HG03378 (cell line): ENCODE measurements around the gene ATP6V1B1.

ENCODE experiments used
- ATAC-seq: cut with Tn5 transposase; IDR thresholded peaks from one replicate; pipeline ENCODE4 v1.9.1; 2021; ENCODE audit warnings: mild to moderate bottlenecking, moderate library complexity; ENCODE audit not compliant: unreplicated experiment

ATP6V1B1 gene

DNA sequence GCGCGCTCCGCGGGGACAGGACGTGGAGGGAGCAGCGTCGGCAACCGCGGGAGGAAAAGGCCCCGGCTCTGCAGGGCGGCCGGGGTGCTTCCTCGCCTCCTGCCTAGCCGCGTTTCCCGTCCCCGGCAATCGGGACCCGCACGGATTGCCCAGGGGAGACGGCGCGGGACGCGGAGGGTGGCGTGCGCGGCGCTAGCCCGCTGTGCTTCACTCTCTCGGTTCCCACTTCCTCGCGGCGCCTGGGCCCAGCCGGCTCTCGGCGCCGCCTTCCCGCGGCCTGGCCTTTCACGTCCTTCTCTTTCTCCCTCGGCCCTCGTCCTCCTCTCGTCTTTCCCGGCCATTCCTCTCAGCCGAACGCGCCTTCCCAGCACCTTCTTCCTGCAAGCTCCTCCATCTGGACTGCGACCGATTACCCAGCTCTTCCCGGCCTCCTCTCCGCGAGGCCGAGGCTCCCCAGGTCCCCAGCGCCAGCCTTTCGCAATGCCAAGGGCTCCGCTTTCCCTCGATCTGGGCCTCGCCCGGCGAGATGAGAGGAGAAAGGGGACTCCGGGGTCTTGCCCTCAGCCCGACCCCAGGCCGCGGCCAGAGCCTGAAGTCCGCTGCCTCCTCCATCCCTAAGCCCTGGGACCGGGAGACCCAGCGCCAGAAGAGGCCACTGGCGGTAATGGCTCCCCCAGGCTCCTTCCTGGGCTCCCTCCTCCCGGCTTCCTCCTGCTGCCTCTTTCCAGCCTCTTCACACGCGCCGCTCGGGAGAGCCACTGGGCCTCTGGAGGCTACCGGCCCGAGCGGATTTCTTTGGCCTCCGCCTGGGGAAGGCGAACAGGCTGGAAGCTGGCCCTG lies 34.3 kb upstream of the ATP6V1B1 start:
- no peak for ATAC-seq

DNA sequence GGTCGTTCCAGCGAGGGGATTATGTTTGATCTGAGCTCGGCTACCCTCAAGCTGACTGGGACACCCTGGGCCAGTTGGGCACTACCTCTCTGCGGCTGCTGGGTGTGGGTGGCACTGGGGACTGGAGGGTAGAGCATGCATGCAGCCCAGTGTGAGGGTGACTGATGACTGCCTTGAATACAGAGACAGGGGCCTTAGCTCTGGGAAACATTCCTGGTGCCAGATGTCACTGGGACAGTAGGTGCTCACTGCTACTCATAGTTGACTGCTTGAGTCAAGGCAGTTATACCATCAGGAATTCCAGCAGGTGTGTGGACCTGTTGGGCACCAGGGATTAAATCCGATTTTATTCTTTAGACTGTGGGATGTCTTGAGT lies 33.6 kb upstream of the ATP6V1B1 start:
- no peak for ATAC-seq

DNA sequence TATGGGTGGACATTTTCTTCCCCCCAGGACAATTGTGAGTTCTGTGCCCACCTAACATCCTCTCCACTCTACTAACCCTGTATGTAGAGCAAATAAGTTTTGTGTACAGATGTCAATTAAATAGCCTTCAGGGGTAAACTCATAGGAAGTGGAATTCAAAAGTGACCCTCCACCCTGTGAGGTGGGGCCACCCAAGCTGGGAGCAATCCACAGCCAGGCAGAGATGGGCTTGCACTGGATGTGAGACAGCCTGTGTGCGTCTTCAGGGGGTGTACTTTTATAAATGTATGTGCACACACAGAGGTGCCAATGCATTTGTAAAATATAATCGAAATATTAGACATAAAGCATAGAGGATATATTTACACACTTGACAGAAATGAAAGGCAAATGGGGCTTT lies 33.1 kb upstream of the ATP6V1B1 start:
- ATAC-seq, result no peak

DNA sequence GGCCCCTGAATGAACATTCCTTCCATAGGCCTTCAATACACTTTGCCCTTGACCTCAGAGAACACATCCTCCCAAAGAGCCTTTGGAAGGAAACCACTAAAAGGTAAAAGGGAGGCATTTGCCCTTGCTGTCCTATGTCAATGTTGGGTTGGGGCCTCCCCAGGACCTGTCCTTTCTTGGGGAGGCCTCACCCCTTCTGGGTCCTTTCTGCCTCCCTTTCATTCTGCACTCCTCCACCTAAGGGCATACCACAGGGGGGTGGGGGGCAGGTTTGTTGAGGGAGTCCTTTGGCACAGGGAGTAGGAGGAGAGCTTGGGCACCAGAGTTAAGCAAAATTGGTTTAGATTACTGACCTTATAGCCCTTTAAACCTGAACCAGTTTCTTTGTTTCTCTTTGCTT lies 32.5 kb upstream of the ATP6V1B1 start:
- ATAC-seq, result no peak

DNA sequence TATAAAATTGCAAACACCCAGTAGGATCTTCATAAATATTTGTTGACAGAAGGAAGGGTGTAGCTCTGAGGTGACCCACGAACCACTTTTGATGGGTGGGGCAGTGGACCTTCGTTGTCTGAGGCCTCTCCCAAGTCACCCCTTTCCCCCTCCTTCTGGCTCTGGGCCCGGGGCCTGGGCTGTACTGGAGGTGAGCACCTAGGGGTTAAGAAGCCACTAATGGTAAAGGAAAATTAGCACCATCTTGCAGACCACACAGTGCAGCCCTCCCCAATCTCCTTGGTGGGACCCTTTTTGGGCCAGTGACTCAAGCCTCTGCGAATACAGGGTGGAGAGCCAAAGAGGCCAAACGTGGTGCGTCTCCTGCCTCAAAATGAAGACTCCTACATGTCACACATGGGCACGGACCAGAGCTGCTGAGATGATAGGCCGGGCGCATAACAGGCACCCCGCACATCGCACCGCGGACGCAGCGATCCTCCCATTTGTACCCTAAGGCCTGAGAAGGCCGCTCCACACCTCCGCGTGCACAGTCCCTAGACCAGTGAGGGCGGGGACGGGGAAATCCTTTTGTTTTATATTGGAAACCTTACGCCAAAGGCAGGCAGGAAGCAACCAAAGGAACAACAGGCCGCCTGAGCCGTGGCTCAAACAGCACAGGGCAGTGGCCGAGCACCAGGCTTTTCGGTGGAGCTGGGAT lies 31.9 kb upstream of the ATP6V1B1 start:
- ATAC-seq, result no peak

DNA sequence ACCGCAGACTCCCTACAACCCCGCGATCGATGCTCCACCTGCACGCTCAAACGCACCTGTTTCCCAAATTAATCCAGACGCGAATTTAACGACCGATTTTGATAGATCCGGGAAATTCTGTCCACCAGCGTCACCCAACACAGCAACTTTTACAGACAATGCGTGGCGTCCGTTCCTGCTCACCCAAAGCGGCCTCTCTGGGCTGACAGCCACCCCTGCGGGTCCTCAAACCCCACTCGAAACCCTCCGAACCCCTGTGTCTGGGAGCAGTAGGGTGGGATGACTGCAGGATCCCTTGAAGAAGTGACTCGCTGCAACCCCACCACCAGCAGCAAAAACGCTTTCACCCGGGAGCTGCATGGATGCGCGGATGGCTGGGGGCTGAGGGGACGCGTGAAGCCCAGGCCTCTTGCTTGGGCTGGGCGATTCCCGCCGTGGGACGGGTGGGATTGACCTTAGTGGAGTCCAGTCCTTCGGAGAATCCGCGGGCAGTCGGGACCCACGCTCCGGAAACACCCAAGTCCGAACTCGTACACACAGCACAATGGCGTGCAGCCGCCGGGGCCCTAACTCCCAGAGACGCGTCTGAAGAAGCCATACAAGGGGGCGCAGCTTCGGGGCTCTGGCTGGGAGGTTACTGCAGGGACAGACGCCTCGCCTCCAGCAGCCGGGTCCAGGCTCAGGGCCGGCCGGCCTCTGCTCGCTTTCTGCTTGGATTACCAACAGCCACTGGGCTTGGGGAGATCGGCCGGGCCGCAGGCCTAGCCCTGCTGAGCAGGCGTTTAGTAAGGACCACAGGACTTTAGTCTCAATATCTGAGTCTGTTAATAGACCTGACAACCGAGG lies 31.1 kb upstream of the ATP6V1B1 start:
- ATAC-seq, result no peak

DNA sequence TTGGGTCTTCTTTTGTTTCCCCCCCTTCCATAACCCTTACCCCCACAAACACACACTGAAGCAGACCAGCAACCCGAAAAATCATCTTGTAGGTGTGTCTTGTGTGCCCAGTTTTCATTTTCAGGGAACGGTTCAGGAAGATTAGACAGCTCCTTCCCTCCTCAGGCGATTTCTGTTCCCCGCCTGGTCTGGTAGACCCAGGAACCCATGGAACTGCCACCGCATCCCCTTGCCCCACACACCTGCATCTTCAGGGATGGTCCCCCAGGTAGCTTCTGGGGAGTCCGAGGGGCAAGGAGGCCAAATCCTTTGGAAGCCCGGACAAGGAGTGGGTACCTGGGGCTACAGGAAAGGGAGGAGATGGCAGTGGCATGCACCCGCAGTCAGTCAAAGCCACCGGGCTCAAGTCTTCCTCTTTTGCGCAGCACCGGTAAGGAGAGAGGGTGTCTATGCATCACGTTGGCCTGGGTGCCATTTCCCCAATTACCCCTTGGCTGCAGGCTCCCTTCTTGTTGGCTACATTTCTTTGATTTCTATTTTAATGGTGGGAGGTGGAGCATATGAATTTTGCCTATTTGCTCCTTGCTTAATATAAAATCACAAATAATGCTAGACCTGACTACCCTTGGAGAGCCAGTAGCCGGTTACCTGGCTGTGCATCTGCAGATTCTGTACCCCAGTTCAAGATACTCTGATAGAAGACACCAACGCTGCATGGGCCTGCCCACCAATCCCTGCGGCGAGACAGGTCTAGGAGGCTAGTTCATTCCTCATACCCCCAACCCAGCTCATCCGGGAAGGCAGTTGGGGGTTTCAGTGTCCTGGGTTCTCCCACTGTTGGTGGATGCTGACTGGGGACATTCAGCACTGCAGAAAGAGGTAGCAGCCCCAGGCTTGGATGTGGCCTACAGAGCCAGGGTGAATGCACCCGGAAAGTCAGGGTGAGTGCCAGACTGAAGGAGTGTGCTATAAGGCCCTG lies 30.0 kb upstream of the ATP6V1B1 start:
- ATAC-seq, result no peak

DNA sequence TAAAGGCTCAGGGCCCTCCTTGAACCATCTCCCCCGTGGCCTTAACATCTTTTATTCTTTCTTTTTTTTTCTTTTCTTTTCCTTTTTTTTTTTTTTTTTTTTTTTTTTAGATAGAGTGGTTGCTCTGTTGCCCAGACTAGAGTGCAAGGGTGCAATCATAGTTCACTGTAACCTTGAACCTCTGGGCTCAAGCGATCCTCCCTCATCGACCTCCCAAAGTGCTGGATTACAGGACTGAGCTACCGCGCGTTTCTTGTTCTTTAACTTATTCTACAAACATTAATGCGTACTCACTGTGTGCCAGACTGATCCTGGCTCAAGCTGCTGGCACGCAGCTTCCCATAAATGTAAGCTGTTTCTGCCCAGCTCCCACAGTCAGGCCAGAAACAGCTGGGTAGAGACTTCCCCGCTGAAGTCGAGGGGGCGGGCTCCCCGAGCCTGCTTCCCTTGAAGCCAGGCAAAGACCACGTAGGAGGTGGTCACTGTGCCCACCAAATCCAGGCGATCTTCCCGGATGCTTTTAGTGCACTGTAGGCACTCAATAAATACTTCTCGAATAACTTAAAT lies 29.2 kb upstream of the ATP6V1B1 start:
- ATAC-seq, result no peak

DNA sequence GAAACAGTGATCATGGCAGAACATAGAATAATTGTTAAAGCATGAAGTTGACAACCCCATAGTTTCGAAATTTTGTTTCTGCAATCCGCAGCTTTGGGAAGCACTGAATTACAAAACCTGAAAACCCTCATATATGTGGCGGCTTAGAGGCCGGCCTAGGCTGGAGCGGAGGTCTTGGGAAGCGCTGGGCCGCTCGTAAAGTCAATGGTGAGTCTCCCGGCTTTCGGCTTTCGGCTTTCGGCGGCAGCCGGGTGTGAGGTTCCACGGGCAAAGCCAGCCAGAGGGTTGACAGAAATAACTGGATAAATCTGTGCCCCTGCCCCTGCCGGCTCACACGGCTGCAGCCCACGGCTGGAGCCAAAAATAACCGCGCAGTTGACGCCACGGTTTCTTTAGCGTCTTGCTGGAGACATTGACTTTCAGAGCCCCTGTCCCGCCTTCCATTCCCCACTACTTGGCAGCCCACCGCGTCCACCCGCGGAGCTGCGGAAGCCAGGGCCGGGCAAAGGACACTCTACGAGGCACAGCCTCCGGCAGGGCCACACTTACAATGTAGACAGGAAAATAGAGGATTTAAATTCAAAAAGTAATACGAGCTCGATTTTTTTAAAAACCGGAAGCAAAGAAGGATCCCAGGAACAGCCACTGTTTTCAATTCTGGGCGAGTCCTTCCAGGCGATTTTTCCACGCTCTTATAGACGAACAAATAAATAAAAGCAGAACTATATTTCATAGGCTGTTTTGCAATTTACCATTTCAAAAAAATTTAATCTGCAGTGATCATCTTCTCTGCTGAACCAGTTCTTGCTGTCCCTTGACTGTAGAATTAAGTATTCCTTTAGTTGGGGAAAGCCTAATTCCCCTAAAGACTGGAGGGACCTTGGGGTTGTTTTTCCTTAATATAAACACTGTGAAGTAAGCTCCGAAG lies 28.3 kb upstream of the ATP6V1B1 start:
- ATAC-seq, result no peak

DNA sequence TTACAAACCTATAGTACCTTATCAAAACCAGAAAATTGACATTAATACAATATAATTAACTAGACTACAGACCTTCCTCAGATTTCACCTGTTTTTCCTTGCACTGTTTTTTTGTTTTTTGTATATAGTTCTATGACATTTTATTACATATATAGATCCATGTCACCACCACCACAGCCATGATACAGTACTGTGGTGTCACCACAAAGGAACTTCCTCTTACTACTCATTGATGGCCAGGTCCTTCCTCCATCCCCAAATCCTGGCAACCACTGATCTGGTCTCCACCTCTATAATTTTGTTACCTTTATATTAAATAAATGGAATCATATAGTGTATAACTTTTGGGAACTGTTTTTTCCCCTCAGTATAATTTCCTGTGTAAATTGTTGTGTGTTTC lies 19.4 kb upstream of the ATP6V1B1 start:
- no peak for ATAC-seq

DNA sequence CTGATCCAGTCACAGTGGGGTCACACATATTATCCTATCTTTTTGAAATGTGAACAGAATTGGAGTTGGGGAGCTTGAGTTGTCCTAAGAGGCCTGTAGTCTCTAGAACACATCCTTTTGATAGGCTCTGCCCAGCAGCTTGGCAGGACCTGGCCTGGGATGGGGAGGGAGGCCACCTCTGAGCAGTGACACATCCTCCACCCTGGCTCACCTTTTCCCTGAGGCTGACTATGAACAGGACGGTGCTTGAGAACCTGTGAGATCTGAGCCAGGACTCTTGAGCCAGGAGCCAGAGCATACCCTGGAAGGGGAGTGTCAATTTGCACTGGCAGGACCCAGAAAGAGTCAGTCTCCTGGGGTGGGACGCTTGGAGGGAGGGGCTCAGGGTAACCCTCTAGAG lies 17.7 kb upstream of the ATP6V1B1 start:
- no peak for ATAC-seq

DNA sequence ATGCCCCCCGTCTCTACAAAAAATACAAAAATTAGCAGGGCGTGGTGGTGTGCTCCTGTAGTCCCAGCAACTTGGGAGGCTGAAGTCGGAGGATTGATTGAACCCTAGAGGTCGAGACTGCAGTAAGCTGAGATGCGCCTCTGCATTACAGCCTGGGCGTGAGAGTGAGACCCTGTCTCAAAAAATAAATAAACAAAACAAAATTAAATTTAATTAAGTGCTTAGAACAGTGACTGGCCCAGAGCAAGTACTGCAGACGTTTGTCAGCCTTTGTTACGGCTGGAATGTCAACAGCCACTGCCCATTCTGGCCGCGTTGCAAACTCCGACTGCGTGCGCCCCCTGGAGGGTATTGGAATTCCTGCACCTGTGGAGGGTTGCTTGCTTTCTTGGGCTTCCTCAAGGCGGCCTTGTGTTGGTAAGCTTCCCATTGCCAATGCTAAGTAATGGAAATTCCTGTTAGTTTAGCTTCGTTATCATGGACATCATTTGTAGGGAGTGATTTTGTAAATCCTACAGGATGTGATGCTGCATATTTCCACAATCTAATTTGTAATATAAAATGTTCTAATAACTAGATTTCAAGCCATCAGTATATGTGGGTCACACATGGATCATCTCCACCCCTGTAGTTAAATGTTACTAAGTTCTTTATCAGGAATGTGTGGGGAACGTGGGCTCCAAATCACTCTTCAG lies 15.9 kb upstream of the ATP6V1B1 start:
- ATAC-seq, result no peak

DNA sequence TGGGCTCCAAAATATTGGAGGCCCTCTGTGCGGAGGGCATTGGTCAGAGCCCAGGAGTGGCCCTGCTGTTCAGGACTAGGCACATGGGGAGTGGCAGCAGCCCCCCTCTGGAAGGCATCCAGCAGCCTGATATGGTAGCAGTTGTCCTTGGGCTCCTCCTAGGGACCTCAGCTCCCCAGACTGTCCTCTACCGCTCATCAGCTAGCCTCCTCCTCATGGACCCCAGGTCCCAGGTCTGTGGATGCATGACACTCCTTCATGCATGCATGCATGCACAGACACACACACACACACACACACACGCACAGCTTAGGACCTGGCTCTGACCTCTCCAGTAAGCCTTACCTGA lies 15.4 kb upstream of the ATP6V1B1 start:
- no peak for ATAC-seq

DNA sequence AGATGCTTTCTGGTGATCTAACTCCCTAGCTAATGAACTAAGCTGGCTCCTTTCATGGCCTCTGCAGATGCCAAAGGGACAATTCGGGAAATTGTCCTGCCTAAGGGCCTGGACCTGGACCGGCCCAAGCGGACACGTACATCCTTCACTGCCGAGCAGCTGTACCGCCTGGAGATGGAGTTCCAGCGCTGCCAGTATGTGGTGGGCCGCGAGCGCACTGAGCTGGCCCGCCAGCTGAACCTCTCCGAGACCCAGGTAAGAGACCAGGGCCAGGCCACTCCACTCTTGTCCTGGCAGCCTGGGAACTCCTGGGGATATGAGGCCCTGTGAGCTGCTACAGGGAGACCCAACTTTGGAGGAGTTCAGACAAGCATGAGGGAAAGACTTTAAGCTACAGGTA lies 14.7 kb upstream of the ATP6V1B1 start:
- ATAC-seq, result no peak

DNA sequence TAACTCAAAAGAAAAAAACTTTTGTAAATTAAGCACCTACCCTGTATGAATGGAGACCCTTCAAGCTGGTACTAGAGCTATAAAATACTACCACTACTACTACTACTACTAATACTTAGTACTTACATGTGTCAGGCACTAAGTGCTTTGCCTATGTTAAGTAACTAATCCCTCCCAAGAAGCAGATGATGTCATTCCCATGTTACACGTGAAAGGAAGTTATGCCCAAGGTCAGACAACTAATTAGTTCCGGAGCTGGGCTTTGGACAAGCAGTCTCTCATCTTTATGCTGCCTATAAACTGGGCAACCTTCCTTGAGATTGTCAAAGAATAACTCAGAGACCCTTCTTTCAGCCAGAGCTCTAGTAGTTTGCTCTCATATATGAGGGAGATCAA lies 13.9 kb upstream of the ATP6V1B1 start:
- no peak for ATAC-seq

DNA sequence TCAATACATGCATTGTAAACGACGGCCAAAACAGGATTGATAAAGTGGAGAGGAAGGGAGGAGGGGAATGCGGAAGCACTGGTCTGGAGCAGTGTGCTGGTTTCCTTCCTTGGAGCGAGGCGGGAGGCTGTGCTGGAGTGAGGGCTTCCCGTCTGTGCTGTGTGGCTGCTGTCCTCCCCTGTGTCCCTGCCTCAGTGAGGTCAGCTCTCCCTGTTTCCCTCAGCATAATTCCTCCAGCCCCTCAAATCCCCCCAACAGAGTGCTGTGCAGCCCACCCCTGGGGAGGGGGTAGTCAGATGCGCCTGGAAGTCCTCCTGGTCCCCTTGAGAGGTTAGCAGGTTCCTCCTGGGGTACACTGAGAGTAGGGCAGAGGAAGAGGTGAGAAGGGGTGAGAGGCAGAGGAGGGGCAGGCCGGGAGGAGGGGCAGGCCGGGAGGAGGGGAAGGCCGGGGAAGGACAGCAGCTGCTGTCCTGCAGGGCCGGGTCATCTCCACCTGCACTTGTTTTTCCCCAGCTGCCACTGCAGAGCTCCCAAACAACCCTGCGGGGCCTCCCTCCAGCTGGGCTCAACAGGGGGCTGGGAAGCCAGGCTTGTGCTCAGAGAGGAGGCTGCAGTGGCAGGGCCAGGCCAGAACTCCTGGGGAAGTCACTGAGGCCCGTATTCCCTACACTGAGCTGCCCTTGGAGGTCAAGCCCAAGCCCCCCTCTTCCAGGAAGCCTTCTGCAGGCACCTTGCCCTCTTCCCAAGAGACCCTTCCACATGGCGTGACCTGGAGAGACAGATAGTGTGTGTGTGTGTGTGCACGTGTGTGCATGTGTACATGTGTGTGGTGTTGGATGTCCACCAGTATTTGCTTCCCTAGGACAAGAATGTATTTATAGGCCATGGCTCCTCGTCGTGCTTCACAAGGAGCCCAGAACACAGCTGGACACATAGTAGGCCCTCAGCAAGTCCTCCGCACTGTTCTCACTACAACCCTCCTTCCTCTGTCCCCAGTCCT lies 13.2 kb upstream of the ATP6V1B1 start:
- ATAC-seq, result no peak

DNA sequence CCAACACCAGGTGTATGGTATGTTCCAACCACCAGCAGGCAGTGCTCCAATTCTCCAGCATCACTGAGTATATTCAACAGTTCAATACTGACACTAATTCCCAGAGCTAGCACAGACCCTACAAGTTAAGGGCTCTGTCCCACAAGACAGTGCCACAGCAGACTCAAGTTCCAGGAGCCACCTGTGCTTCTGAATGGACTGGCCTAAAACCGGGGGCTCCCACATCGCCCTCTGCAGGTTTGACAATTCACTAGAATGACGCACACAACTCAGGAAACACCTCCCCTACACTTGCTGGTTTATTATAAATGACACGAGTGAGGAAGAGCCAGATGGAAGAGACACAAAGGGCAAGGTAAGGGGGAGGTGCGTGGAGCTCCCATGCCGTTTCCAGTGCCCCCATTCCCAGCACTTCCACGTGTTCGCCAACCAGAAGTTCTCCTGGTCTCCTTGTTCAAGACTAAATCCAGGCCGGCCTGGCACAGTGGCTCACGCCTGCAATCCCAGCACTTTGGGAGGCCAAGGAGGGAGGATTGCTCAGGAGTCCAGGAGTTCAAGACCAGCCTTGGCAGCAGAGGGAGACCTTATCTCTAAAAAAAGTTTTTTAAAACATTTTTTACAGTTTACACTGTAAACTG lies 12.2 kb upstream of the ATP6V1B1 start:
- no peak for ATAC-seq
